GM21381 (cell line): Measurements from ENCODE around the gene GATAD1.
"Not testable (repeated sequence)": the region's sequence is repeated elsewhere in the genome, so short reads cannot be mapped to it uniquely, and the experiment has no call there.

Source experiments
- ATAC-seq: cut with Tn5 transposase; IDR thresholded peaks from one replicate; pipeline ENCODE4 v1.9.1; 2021; ENCODE audit warnings: mild to moderate bottlenecking, moderate library complexity; ENCODE audit not compliant: unreplicated experiment

Gene GATAD1

GRCh38 chr7:92479146-92479545, 31.9 kb downstream of the GATAD1 start:
- not testable (repeated sequence) for ATAC-seq

- not testable (repeated sequence) for ATAC-seq
Observed at GRCh38 chr7:92483624-92484023, 36.3 kb downstream of the GATAD1 start.

GRCh38 chr7:92484226-92484625, 36.9 kb downstream of the GATAD1 start:
- not testable (repeated sequence) for ATAC-seq

GRCh38 chr7:92485267-92485892, 38.1 kb downstream of the GATAD1 start:
- no peak for ATAC-seq

GRCh38 chr7:92485974-92486373, 38.7 kb downstream of the GATAD1 start:
- no peak for ATAC-seq

- no peak for ATAC-seq
Observed at GRCh38 chr7:92487804-92488203, 40.5 kb downstream of the GATAD1 start.

GRCh38 chr7:92489634-92490033, 42.4 kb downstream of the GATAD1 start:
- no peak for ATAC-seq

GRCh38 chr7:92496876-92497275, 49.6 kb downstream of the GATAD1 start:
- no peak for ATAC-seq

- no peak for ATAC-seq
Observed at GRCh38 chr7:92498557-92498956, 51.3 kb downstream of the GATAD1 start.

GRCh38 chr7:92503767-92504166, 56.5 kb downstream of the GATAD1 start:
- no peak for ATAC-seq

- no peak for ATAC-seq
Observed at GRCh38 chr7:92504563-92504962, 57.3 kb downstream of the GATAD1 start.

GRCh38 chr7:92506363-92506762, 59.1 kb downstream of the GATAD1 start:
- no peak for ATAC-seq

GRCh38 chr7:92508946-92509345, 61.7 kb downstream of the GATAD1 start:
- ATAC-seq = no peak
